ENCODE measurements around the gene CLIC6.

GRCh38 chr21:34642211-34643075 lies 26.4 kb upstream of the CLIC6 start:
- TF ChIP-seq, protein P1, sequence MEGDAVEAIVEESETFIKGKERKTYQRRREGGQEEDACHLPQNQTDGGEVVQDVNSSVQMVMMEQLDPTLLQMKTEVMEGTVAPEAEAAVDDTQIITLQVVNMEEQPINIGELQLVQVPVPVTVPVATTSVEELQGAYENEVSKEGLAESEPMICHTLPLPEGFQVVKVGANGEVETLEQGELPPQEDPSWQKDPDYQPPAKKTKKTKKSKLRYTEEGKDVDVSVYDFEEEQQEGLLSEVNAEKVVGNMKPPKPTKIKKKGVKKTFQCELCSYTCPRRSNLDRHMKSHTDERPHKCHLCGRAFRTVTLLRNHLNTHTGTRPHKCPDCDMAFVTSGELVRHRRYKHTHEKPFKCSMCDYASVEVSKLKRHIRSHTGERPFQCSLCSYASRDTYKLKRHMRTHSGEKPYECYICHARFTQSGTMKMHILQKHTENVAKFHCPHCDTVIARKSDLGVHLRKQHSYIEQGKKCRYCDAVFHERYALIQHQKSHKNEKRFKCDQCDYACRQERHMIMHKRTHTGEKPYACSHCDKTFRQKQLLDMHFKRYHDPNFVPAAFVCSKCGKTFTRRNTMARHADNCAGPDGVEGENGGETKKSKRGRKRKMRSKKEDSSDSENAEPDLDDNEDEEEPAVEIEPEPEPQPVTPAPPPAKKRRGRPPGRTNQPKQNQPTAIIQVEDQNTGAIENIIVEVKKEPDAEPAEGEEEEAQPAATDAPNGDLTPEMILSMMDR (conservative IDR thresholded peaks at IDR 0.05; ENCODE audit: low read depth in 2 of 2) = no peak
- TF ChIP-seq EZH2 (IDR thresholded peaks at IDR 0.05; ENCODE audit: low read depth, unreplicated experiment) (no peak), POLR2AphosphoS5 (IDR thresholded peaks at IDR 0.05; ENCODE audit: low read depth) (no peak), CREB1 (CRISPR knock-in tag; IDR thresholded peaks at IDR 0.05; ENCODE audit: low read depth) (no peak), EZH2phosphoT487 (IDR thresholded peaks at IDR 0.05; ENCODE audit: unreplicated experiment) (no peak), JUNB (IDR thresholded peaks at IDR 0.05; ENCODE audit: unreplicated experiment) (no peak), NANOG (IDR thresholded peaks at IDR 0.05; ENCODE audit: borderline replicate concordance) (no peak), ZNF331 (CRISPR knock-in tag; IDR thresholded peaks at IDR 0.05; ENCODE audit: low read depth) (no peak), ZNF114 (CRISPR knock-in tag; IDR thresholded peaks at IDR 0.05) (no peak), STAT1 (IDR thresholded peaks at IDR 0.05; ENCODE audit: unreplicated experiment) (no peak)
- TF ChIP-seq, protein P2, sequence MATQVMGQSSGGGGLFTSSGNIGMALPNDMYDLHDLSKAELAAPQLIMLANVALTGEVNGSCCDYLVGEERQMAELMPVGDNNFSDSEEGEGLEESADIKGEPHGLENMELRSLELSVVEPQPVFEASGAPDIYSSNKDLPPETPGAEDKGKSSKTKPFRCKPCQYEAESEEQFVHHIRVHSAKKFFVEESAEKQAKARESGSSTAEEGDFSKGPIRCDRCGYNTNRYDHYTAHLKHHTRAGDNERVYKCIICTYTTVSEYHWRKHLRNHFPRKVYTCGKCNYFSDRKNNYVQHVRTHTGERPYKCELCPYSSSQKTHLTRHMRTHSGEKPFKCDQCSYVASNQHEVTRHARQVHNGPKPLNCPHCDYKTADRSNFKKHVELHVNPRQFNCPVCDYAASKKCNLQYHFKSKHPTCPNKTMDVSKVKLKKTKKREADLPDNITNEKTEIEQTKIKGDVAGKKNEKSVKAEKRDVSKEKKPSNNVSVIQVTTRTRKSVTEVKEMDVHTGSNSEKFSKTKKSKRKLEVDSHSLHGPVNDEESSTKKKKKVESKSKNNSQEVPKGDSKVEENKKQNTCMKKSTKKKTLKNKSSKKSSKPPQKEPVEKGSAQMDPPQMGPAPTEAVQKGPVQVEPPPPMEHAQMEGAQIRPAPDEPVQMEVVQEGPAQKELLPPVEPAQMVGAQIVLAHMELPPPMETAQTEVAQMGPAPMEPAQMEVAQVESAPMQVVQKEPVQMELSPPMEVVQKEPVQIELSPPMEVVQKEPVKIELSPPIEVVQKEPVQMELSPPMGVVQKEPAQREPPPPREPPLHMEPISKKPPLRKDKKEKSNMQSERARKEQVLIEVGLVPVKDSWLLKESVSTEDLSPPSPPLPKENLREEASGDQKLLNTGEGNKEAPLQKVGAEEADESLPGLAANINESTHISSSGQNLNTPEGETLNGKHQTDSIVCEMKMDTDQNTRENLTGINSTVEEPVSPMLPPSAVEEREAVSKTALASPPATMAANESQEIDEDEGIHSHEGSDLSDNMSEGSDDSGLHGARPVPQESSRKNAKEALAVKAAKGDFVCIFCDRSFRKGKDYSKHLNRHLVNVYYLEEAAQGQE (IDR thresholded peaks at IDR 0.05; ENCODE audit: unreplicated experiment) = no peak

All from GM23338 (cell line).